Heart left ventricle (tissue), 16 donors: ENCODE results near the gene ZNF579. TPM values are rescaled to one million over a fixed set of nuclear protein-coding genes. Genes with fewer than 3 reads are reported as not detected.
A peak's percentile ranks its signal among the peaks of the same experiment; 100 is the strongest.

Experiments
- ATAC-seq, 4 donors: fragments of 200-7000 bp; cut with Tn5 transposase; one replicate each; pipeline ENCODE4 v1.9.1; 2020 to 2022; ENCODE audit warnings: moderate library complexity in 4 of 4, mild to moderate bottlenecking in 3 of 4, moderate number of reproducible peaks in 1 of 4
- DNase-seq, 5 donors: peaks; one replicate each; pipeline ENCODE4 v3.0.0-alpha.2; 2020
- H3K27ac ChIP-seq, 12 donors: fragments of 200-600 bp; sonication (generic) in 4 of 12; one replicate each; pipeline versions ENCODE4 v1.5.0 to v1.8.0; 2016 to 2022; ENCODE audit warnings: mild to moderate bottlenecking in 2 of 12
- H3K27me3 ChIP-seq, 9 donors: fragments of 200-600 bp; sonication (generic) in 2 of 9; one replicate each; pipeline versions ENCODE4 v1.5.1 to v1.8.0; 2016 to 2022; ENCODE audit warnings: mild to moderate bottlenecking in 3 of 9
- H3K36me3 ChIP-seq, 9 donors: fragments of 200-600 bp; sonication (generic) in 2 of 9; one replicate each; pipeline versions ENCODE4 v1.5.0 to v1.8.0; 2018 to 2022; ENCODE audit warnings: mild to moderate bottlenecking in 2 of 9
- H3K4me1 ChIP-seq, 12 donors: fragments of 200-600 bp; sonication (generic) in 4 of 12; one replicate each; pipeline versions ENCODE4 v1.5.0 to v1.8.0; 2016 to 2022; ENCODE audit warnings: mild to moderate bottlenecking in 3 of 12
- H3K4me3 ChIP-seq, 12 donors: fragments of 200-600 bp; sonication (generic) in 4 of 12; one replicate each; pipeline versions ENCODE4 v1.5.0 to v1.8.0; 2017 to 2022; ENCODE audit warnings: mild to moderate bottlenecking in 9 of 12, moderate library complexity in 4 of 12
- H3K9me3 ChIP-seq, 12 donors: fragments of 200-600 bp; sonication (generic) in 4 of 12; one replicate each; pipeline versions ENCODE4 v1.5.0 to v1.8.0; 2016 to 2022; ENCODE audit warnings: mild to moderate bottlenecking in 1 of 12
- POLR2A ChIP-seq, 2 donors: fragments of 450-650 bp; IDR thresholded peaks; one replicate each; pipeline ENCODE4 v1.6.1; 2017; ENCODE audit warnings: antibody characterized with exemption in 2 of 2, mild to moderate bottlenecking in 2 of 2, moderate library complexity in 2 of 2
- WGBS, 4 donors: extraction: QIAGEN DNeasy Blood & Tissue Kit in 2 of 4; methylation state at CpG; one replicate each; pipeline versions ENCODE4 v1.1.5 to v1.1.7; 2013 to 2018; 5-methylcytosine and 5-hydroxymethylcytosine counted together
- intact Hi-C, 10 donors: fragments of 100-400 bp; cut with DNase I; formaldehyde crosslinking; loops; one replicate each; pipeline versions ENCODE4 v1.11.1 to v1.14.2; 2022
- polyA plus RNA-seq, 2 donors: library from polyadenylated mRNA; stranded (reverse); fragments of 200-250 nt; gene quantifications; one replicate each; pipeline ENCODE4 v1.2.3, GENCODE V29; 2013
- total RNA-seq, 9 donors: library from RNA; depleted of rRNA in 2 of 9; stranded (reverse); fragments of >200 nt in 2 of 9; fragmentation: NEBNext Ultra II Directional in 3 of 9; extraction: Animal tissue kit (Norgen Biotek cat#: 25700) in 3 of 9; gene quantifications; one replicate each; pipeline versions ENCODE4 v1.1.0 to v1.2.4, GENCODE V29; 2016 to 2023
- TF ChIP-seq, protein P1 (sequence below), 12 donors: fragments of 200-600 bp; sonication (generic) in 4 of 12; IDR thresholded peaks; one replicate each; pipeline versions ENCODE4 v1.5.0 to v1.8.0; 2018 to 2022; ENCODE audit warnings: antibody characterized with exemption in 12 of 12, mild to moderate bottlenecking in 5 of 12
- donor health status: ischemic (EF 13 %, LVEDD 7.1; RV severe dilation, severe dysfunction).
- donor health status: healthy with polysubstance abuse.
- donor health status: DM: no; HTN: yes; CAD: no.
- donor health status: DM: no; HTN: no; CAD: no.
- donor health status: ischemic (EF 25% LVEDD 6.9; RV normal size, moderate dysfunction).
- donor health status: ischemic (EF 25% LVEDD 5.7; RV mildly dilated, moderate dysfunction).
- donor health status: healthy.
- donor health status: DM: yes; HTN: yes; CAD: no.
- donor health status: ischemic (EF 35%, LVEDD 5.7; RV mildly dilated, moderate dysfunction).
- donor health status: nonischemic (EF 11% LVEDD 7.7; RV severe dilation, severe dysfunction).
- donor health status: DM: yes; HTN: yes; CAD: no.
- donor health status: PGD.
- donor health status: ischemic (EF 29% LVEDD 5.4; RV normal size, mild dysfunction).
- donor health status: nonischemic (EF 23%, LVEDD 6.1; RV moderate dilation, normal function).

Gene ZNF579
- total and polyA plus RNA-seq, 11 donors: 5.4 to 13.9 (median 9.8) TPM

- H3K4me3 ChIP-seq: peak overlapping the region; percentile 62 to 99 (median 86)
- intact Hi-C loops: loop anchor here in 5 of 10 donors (2.0 to 10.0 kb wide), 5 partner anchors 33 to 84 kb away; partner anchors contain the start of gene SBK3 (in 2 of the 5)
- peaks cover 0 to 20% (median 8%) of the 10 kb centered on the region in 12 donors for H3K4me1 ChIP-seq
- 6 to 8% (median 6%) methylated on average over 24 to 26 of the region's 26 CpGs for whole genome bisulfite sequencing, 4 donors
- H3K9me3 ChIP-seq: no peaks in the 10 kb centered on the region
- no peaks in the 10 kb centered on the region for H3K27me3 ChIP-seq
- peaks cover 0 to 40% (median 29%) of the 10 kb centered on the region in 9 donors for H3K36me3 ChIP-seq
- DNase-seq (peak; percentile 92 to 96 (median 93)), ATAC-seq (peak; percentile 70 to 86 (median 84))
- H3K27ac ChIP-seq: peak overlapping the region; percentile 92 to 100 (median 99)
- TF ChIP-seq, protein P1, sequence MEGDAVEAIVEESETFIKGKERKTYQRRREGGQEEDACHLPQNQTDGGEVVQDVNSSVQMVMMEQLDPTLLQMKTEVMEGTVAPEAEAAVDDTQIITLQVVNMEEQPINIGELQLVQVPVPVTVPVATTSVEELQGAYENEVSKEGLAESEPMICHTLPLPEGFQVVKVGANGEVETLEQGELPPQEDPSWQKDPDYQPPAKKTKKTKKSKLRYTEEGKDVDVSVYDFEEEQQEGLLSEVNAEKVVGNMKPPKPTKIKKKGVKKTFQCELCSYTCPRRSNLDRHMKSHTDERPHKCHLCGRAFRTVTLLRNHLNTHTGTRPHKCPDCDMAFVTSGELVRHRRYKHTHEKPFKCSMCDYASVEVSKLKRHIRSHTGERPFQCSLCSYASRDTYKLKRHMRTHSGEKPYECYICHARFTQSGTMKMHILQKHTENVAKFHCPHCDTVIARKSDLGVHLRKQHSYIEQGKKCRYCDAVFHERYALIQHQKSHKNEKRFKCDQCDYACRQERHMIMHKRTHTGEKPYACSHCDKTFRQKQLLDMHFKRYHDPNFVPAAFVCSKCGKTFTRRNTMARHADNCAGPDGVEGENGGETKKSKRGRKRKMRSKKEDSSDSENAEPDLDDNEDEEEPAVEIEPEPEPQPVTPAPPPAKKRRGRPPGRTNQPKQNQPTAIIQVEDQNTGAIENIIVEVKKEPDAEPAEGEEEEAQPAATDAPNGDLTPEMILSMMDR (IDR thresholded peaks at IDR 0.05): no peak
- peak in 1 of 2 donors; percentile 58 for TF ChIP-seq POLR2A (IDR thresholded peaks at IDR 0.05)
Observed at GRCh38 chr19:55598719-55599467, 18.2 kb upstream of the ZNF579 start.

DNA sequence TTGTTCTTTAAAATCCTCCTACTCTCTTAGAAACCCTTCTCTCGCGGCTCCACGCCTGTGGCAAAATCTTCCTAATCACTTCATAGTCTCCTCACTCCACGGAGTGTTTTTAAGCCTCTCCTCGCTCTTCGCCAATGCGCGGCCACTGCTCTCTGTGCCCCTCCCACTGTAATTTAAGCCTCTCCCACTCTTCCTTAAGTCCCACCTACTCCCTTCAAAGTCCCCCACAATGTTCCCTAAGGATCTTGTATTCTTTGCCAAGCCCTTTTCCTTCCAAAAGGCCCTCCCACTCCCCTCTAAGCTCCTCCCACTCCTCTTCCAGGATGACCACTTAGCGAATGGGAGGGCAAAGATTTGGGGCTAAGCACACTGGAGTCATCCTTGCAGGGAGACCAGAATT, 17.4 kb upstream of the ZNF579 start:
- WGBS, 4 donors: 85 to 90% (median 88%) methylated on average over 9 of the region's 9 CpGs
- intact Hi-C loops: loop anchor here in 5 of 10 donors (2.0 to 10.0 kb wide), 5 partner anchors 34 to 83 kb away; partner anchors contain the start of gene SBK3 (in 2 of the 5)
- Histone ChIP-seq H3K4me1 (peaks cover 0 to 18% (median 8%) of the 10 kb centered on the region in 12 donors), H3K27me3 (no peaks in the 10 kb centered on the region), H3K27ac (peak overlapping the region in 4 of 12 donors; percentile 99 to 100 (median 99)), H3K9me3 (no peaks in the 10 kb centered on the region), H3K36me3 (peaks cover 0 to 49% (median 29%) of the 10 kb centered on the region in 9 donors), H3K4me3 (no peak overlapping the region)
- ATAC-seq: no peak
- TF ChIP-seq, protein P1 (IDR thresholded peaks at IDR 0.05): no peak
- TF ChIP-seq POLR2A (IDR thresholded peaks at IDR 0.05): no peak
- no peak for DNase-seq

DNA sequence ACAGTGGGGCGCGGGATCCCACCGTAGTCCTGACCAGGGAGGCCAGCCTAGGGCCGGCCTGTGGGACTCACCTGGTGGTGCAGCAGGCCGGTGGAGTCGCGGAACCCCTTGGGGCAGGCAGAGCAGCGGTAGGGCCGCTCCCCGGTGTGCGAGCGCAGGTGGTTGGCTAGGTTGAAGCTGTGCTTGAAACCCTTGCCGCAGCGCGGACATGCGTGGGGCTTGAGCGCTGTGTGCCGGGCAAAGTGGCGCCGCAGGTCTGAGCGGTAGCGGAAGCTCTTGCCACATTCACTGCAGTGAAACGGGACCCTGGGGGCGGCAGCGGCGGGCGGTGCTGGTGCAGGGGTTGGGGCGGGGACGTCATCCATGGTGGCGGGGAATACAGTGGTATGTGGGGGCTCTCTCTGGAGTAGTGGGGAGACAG, 16.9 kb upstream of the ZNF579 start:
- no peaks in the 10 kb centered on the region for H3K9me3 ChIP-seq
- peaks cover 0 to 49% (median 29%) of the 10 kb centered on the region in 9 donors for H3K36me3 ChIP-seq
- ATAC-seq (no peak), DNase-seq (no peak)
- TF ChIP-seq, protein P1 (IDR thresholded peaks at IDR 0.05): no peak
- TF ChIP-seq POLR2A (IDR thresholded peaks at IDR 0.05): no peak
- H3K27me3 ChIP-seq: no peaks in the 10 kb centered on the region
- H3K4me3 ChIP-seq: no peak overlapping the region
- H3K27ac ChIP-seq: no peak overlapping the region
- intact Hi-C loops: loop anchor here in 4 of 10 donors (5.0 to 10.0 kb wide), 4 partner anchors 35 to 83 kb away; partner anchors contain the start of gene SBK3 (in 2 of the 4)
- WGBS, 4 donors: 96 to 97% (median 97%) methylated on average over 30 of the region's 30 CpGs
- peaks cover 0 to 18% (median 8%) of the 10 kb centered on the region in 12 donors for H3K4me1 ChIP-seq

- DNase-seq (no peak), ATAC-seq (no peak)
- no peak overlapping the region for H3K4me3 ChIP-seq
- WGBS, 4 donors: 88 to 94% (median 92%) methylated on average over 3 of the region's 3 CpGs
- peaks cover 0 to 52% (median 33%) of the 10 kb centered on the region in 9 donors for H3K36me3 ChIP-seq
- peaks cover 0 to 14% (median 8%) of the 10 kb centered on the region in 12 donors for H3K4me1 ChIP-seq
- H3K27ac ChIP-seq: no peak overlapping the region
- intact Hi-C loops: loop anchor here in 4 of 10 donors (5.0 to 10.0 kb wide), 4 partner anchors 36 to 82 kb away; partner anchors contain the start of gene SBK3 (in 2 of the 4)
- no peaks in the 10 kb centered on the region for H3K9me3 ChIP-seq
- TF ChIP-seq, protein P1 (IDR thresholded peaks at IDR 0.05): no peak
- no peak for TF ChIP-seq POLR2A (IDR thresholded peaks at IDR 0.05)
- no peaks in the 10 kb centered on the region for H3K27me3 ChIP-seq
Observed at GRCh38 chr19:55596304-55596703, 15.7 kb upstream of the ZNF579 start.
